HG02610 (cell line): Measurements from ENCODE around the gene GCK.
"Not testable (repeated sequence)": the region's sequence is repeated elsewhere in the genome, so short reads cannot be mapped to it uniquely, and the experiment has no call there.

ENCODE experiments used
- ATAC-seq: cut with Tn5 transposase; IDR thresholded peaks from one replicate; pipeline ENCODE4 v1.9.1; 2021; ENCODE audit warnings: mild to moderate bottlenecking, moderate library complexity; ENCODE audit not compliant: unreplicated experiment

The GCK gene

DNA sequence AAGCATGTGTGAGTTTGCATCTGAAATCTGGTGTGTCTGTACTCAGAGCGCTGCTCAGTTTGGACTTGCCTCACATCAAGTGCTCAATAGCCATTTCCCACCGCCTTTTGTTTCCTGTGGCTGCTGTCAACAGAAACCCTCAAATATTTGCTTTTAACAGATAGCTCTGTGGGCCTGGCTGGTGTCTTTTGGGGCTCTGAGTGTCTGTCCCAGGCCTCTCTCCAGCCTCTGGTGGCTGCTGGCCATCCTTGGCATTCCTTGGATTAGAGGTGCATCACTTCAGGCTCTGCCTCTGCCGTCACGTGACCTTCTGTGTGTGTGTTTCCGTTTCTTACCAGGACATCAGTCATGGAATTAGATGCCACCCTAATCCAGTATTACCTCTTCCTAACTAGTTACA, 20.9 kb upstream of the GCK start:
- ATAC-seq: no peak

DNA sequence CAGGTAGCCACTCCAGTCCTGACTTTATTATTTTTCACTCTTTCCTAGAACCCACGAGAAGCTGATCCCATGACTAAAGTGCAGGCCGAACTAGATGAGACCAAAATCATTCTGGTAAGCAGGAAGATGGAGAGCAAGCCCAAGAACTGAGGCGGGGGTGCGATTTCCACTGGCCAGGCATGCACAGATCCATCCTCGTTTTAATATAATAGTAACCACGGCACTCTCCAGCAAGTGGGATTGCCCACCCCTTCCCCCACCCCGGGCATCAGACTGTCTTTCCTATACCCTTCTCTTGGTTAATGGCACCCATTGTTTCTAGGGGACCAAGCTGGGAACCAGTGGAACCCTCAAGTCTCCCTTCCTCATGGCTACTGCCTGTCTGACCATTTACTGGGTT, 18.8 kb upstream of the GCK start:
- no peak for ATAC-seq

GRCh38 chr7:44206008-44206407, 16.8 kb upstream of the GCK start:
- ATAC-seq: no peak

DNA sequence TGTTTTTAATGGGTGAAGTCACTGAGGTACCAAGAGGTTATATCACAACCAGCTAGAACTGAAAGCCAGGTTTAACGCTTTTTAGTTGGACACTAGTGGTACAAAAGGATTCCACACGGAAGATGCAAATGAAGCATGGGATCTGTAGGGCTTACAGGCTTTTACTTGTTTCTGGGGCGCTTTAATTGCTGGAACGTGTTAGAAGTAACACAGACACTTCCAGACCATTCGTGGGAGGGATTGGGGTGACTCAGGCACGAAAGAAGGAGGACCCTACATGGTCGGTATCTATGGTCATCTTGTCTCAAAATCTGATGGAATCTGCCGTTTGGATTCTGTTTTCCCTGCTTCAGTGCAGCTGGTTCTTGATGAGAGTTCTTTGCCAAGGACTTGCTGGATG, 12.6 kb upstream of the GCK start:
- no peak for ATAC-seq

DNA sequence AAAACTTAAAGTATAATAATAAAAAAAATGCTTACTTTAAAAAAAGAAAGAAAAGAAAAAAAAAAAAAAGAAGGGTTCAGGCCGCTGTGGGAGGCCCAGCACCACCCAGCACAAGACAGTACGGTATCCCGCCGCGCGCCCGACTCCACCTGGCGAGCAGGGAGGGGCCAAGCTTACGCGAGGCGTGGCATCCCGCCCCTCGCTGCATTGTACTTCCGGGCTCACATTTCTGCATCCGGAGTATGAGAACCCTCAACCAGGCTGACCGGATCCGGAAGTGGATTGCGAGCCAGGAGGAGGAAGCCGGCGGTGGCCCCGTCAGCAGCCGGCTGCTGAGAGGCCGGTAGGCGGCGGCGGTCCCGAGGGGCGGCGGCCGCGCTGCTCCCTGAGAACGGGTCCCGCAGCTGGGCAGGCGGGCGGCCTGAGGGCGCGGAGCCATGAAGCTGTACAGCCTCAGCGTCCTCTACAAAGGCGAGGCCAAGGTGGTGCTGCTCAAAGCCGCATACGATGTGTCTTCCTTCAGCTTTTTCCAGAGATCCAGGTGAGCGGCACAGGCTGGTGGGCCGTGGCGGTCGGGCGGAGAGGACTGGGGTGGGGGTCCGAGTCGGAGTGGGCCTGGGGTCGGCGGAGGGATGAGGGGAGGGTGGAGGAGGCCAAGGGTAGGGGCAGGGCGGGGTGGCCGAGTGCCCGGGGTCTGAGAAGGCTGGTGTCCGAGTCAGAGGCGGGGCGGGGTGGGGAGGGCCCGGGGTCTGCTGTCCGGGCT, 11.6 kb upstream of the GCK start, which contains the start of gene YKT6:
Gene YKT6, plus strand, starts transcription at position 280 of the 763 bp plus-strand sequence. Its CDS starts 158 bp downstream, at position 438.
- ATAC-seq: peak; percentile 99

GRCh38 chr7:44200163-44200562, 10.9 kb upstream of the GCK start:
- ATAC-seq: not testable (repeated sequence)

DNA sequence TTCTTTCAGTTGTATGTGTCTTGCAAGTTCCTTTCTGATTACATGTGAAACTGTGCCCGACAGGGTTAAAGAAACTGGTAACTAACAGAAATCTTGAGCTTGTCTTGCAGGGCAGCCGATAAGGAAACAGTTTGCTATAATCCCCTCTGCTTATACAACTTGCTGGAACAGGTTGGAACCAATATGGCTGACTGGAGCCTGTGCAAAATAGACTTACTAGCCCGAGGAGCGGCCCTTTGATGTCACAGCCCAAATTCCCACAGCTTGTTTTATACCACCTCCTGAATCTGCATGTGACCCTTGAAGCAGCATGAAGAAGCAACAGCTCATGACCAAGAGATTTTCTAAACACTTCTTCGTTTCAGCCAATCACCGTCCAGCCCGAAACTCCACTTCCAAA, 8.2 kb upstream of the GCK start:
- no peak for ATAC-seq

GRCh38 chr7:44196450-44196872, 7.2 kb upstream of the GCK start:
- peak; percentile 30 for ATAC-seq

DNA sequence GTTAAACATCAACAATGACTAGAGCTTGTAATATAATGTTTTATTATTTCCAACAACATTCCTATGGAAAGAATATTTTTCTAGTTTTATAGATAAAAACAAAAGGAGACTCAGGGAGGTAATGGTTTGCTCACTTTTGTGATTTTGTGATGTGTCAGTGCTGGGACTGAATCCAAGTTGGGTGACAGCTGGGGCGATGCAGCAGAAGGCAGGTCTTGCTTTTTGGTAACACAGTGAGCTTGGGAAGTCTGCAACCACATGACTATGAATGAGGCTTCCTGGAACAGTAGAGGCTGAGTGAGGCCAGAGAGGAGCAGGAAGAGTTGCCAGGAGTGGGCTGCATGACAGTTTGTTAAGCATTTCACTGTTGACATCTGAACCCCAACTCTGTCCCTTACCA, 6.7 kb upstream of the GCK start:
- no peak for ATAC-seq

GRCh38 chr7:44194562-44195145, 5.4 kb upstream of the GCK start:
- ATAC-seq: no peak

GRCh38 chr7:44194069-44194468, 4.8 kb upstream of the GCK start:
- ATAC-seq: no peak

DNA sequence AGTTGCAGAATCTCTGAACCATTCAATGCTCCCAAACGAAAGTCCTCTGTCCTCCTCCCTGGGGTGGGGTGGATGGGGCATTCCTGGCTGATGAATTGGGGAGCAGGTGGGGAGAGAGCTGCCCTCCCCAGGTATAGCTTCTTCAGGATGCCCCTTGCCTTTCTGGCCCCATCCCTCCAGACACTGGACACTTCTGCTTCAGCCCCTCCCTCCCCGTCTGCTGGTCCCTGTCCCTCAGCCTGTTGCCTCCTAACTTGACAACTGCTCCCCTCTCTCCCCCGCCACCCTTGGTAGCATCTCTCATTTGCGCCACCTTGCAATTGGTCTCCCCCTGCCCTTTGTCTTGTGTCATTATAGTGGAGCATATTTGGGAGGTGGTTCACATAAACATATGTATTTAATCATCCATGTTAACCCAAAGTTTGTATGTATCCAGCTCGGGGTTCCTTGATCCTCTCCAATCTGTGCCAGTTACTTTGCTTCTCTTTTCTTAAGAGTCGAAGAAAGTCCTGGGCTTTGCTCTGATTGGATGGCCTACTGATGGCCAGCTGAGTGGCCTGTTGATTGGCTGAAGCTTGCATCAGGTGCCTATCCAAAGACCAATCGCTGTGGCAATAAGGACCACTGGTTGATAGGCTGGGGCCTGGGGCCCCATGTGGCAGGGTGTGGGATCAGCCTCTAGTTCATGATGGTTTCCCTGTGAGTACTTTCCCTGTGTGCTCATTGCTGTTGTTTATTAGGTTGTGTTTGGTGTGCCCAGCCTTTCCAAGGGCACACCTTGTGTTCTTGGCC, 4.0 kb upstream of the GCK start:
- no peak for ATAC-seq

- ATAC-seq: no peak
These were observed 1.9 kb upstream of the GCK start for GRCh38 chr7:44191171-44191570.

DNA sequence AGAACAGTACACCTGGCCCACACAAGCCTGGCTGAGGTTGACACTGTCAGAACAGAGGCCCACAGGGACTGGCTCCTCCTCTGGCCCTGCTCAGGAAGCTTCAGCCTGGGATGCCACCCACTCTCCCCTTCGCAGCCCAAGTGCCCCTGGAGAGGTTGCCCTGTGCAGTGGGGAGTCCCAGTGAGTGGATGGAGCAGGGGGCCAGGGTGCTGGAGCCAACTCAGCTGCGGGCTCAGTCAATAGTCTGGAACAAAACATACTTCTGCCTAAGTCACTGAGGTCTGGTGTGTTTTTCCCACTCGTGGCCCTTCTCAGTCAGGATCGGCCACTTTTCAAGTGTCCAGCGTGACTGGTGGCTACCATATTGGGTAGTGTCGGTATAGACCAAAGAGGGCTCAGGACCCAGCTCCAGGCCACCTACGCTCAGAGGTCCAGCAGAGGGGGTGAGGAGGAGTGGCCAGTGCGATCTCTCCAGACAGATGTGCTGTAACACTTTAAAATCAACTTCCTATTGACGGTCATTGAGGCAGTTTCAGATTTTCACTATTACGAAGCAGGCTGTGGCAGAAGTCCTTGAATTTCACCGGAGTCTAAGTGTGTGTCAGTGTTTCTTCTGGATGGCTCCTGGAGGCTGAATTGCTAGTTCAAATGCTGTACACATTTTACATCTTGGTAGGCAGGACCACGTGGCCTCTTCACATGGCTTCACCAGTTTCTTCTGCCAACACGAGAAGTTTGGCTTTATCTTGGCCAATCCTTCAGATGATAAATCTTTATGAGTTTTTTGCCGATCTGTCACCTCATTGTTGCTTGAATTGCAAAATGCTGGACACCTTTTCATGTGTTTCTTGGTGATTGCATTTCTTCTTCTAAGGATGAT, 994 bp upstream of the GCK start:
- ATAC-seq: no peak

GRCh38 chr7:44188480-44189225, 586 bp downstream of the GCK start:
- ATAC-seq: no peak

DNA sequence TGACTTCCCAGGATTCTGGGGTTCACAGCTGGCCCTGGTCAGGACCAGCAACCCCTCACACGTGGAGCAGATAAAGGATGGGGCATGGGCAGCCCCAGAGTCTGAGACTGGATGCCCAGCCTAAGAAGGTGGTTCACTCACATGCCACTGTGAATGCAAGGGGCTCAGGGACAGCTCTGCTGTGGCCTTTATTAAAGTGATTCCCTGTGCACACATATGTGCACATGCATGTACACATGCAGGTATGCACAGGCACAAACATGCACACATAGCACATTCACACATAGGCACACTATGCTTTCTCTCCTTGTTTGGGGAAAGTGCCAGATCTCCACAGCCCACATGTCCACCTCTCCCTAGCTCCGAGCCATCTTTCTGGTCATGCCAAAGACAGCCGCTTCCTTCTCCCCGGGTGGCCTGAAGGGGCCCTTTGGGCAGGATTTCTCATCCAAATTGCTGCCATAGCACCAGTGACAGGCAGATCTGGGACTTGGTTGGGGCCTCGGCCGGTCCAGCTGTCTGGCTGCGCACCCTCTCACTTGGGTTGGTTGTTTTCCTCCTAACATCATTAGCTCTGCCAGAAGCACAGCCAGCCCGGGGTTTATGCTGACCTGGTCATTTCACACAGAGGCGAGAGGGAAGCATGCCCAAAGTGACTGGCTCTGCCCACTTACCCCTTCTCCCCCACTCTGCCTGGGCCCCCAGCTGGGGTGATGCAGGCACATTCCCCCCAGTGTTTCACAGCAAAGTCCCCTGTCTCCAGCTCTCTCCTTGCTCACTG, 1.4 kb downstream of the GCK start:
- ATAC-seq: no peak

DNA sequence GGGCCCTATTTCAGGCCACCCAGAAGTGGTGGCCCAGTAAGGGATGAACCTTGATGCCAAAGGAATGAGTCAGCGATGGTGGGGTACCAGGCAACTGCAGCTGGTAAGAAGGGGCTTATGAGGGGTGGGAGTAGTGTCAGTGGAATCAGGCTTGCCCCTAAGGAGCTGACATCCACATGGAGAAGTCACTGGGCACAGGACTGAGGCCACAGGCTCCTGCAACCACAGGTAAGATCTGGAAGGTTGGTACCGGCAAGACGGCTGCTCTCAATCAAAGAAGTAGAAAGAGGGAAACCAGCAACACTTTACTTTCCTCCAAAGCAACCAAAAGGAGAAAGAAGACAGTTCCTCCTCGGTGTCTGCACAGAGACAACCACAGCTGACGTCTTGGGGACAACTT, 2.5 kb downstream of the GCK start:
- ATAC-seq: no peak

DNA sequence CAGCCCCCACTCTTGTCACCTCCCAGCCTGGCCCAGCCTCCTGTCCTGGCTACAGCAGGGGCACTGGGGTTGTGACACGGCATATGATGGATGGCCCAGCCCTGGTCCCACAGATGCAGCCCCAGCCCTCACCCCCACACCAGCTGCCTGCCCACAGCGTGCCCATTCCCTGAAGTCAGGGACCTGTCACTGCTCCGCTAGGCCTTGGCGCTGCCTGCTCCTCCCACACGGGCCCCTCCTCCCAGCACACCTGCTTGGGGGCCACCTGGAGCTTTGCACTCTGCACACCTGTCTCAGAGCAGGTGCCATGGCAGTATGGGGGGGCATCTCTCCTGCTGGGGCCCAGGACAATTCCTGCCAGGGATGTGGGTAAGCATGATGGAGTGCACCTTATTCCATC, 3.5 kb downstream of the GCK start:
- no peak for ATAC-seq

DNA sequence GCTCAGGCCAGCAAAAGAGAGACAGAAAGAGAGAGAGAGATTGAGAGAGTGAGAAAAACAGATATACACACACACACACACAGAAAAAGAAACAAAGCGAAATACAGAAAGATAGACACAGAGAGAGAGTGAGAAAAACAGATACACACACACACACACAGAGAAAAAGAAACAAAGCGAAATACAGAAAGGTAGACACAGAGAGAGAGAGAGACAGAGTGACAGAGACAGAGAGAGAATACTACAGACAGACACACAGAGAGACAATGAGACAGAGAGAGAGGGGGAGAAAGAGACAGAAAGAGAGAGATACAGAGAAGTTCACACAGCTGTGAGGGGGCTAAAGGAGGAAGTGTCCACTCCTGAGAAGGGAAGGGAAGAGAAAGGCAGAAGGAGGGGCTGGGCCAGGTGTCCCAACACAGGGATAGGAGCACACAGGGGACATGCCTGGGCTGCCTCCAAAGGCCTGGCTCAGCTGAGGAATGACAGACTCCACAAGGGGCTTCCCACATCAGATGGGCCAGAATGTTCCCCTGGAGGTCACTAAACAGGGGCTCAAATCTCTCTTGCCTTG, 4.3 kb downstream of the GCK start:
- ATAC-seq: no peak
